ENCODE results near the gene CHRDL2.

CHRDL2 gene

GRCh38 chr11:74710281-74710938 lies 20.8 kb downstream of the CHRDL2 start:
- FAIRE-seq, result no peak

GRCh38 chr11:74709175-74709574 lies 22.1 kb downstream of the CHRDL2 start:
- no peak for FAIRE-seq

DNA sequence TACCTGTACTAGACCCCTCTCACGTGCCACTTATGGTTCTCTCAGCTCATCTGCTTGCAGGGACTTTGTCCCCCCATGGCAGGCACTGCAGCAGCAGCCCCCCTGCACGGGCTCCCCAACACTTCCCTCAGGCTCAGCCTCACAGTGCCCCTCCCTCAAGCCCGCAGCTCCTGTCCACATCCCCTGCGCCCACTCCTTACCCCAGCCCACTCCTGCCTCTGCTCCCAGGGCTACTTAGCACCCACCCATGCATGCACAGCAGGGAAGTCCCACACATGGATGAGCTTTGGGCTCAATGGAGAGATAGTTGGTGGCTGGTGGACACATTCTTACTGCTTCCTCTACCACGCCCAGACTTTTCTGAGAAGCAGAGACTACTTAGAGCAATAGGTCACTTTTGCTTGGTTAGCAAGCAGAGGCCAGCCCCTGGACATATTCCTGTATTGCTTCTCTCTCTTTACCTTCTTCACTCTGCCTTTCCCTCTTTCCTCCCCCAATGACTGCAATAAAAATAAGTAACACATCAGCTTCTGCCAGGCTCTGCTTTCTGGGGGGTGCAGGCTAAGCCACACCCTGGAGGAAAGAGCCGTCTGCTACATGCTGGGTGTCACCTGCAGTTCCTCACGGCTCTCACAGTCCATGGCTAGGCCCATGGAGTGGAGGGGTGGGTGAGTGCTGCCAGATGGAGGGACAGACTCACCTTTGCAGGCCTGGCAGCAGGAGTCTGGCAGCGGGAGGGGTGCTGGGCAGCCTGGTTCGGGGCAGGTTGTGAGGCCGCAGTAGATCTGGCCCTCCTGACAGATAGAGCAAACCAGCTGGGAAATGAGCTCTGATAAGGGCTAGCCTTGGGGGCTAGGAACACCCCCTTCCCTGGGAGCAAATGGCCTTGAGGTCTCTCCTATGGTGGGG lies 23.4 kb downstream of the CHRDL2 start:
- FAIRE-seq, result no peak

GRCh38 chr11:74707182-74707581 lies 24.0 kb downstream of the CHRDL2 start:
- no peak for FAIRE-seq

- FAIRE-seq, result no peak
Observed at GRCh38 chr11:74703211-74703610, 28.0 kb downstream of the CHRDL2 start.

DNA sequence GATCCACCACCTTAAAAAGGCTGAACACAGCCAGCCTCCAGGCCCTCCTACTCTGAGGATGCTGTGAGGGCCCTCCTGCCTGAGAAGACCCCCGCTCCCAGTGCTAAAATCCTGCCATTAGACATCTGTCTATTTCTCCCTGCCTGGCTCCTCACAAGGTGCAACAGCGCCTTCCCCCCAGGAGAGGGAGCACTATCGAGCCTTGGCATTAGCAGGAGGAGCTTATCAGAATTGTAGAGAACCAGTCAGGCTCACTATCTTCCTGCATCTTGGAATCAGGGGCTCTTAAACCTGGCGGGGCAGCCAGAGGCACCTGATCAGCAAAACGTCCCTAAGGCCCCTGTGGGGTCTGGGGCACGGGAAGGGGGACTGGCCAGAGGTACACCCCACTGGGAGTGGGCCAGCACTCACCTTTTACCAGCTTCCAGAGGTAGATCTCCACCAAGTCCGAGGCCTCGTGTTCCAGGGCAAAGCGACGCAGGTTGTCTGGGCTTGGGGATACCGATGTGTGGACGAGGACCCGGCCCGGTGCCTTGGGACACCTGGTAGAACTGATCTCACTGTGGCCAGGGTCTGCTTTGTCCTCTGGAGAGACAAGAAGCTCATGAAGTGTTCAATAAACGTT lies 28.7 kb downstream of the CHRDL2 start:
- no peak for FAIRE-seq

DNA sequence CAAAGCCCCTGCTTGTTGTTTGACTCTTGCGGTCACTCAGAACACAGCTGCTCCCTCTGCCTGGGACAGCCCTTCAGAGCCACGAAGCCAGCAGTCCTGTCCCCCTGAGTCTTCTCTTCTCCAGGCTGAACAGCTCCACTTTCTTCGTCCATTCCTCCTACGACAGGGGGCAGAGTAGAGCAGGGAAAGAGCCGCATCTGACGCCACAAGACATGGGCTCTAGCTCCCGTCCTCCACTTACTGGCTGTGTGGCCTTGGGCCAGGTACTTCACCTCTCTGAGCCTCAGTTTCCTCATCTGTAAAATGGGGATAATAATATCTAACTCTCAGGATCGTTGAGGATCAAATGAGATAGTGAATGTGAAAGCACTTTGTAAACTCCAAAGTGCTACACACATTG lies 29.9 kb downstream of the CHRDL2 start:
- no peak for FAIRE-seq

GRCh38 chr11:74699615-74700396 lies 31.4 kb downstream of the CHRDL2 start:
- no peak for FAIRE-seq

DNA sequence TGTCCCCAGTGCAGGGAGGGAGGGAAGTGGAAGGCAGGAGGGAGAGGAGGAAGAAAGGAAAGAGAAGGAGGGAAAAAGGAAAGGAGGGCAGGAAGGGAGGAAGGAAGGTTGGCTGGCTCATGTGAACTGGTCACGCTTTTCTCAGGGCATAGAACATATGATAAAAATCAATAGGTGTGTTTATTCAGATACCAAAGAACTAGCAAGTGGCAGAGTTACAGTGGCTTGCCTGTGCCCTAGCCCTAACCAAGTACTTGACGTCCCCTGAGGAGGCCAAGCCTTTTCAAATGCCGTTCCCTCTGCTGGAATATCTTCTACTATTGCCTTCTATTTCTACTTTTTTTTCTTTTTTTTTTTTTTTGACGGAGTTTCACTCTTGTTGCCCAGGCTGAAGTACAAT lies 33.5 kb downstream of the CHRDL2 start:
- FAIRE-seq, result no peak

GRCh38 chr11:74696939-74697675 lies 34.1 kb downstream of the CHRDL2 start:
- no peak for FAIRE-seq

DNA sequence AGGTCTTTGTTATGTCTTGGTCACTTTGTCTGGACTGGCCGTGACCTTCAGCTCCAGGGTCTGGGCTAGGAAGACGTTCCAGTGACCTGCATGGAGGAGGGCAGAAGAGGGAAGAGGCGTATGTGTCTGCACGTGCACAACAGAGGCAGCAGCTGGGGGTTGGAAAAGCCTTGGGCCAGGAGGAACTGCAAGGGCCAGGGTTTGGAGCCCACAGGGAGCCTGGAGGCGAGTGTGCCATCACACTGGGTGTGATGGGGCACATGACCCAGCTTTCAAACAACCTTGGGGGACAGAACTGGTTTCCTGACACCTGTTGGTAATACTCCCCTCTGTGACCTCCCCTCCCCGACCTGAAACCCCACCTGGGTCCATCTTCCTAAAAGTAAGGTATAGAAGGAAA lies 34.7 kb downstream of the CHRDL2 start:
- no peak for FAIRE-seq

GRCh38 chr11:74695705-74696280 lies 35.4 kb downstream of the CHRDL2 start:
- no peak for FAIRE-seq

DNA sequence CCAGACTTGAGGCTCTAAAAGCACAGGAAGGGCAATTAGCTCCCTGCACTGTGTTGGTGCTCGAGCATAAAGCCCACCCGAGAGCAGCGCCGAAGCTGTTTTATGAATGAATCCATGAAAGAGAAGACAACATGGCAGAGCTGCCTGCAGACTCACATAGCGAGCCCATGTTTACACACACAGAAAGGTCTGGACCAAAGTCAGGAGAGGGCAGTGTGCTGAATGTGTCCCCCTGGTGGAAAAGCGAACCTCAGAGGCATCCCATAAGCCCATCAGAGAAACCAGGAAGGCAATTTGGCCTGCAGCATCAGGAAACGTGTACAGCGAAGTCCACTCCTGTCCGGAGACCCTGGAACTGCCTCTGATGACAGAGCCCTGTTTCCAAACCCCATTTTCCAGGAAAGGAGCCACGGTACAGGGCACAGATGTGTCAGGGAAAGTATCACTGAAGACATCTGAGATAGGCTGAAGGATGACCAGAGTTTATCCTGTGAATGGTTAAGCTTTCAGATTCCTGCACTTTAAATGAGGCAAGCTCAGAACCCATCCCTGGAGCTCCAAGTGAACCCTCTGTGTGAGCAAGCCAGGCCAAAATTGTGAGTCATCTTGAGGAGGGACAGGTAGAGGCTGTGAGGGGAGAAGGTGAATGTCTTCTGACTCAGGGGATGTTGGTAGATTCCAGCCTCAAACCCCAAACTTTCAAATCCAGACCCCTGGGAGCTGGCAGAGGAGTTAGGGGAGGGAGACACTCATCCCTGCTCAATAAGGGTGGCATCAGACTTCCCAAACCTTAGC lies 36.9 kb downstream of the CHRDL2 start:
- no peak for FAIRE-seq

- FAIRE-seq, result no peak
Observed at GRCh38 chr11:74693531-74693930, 37.7 kb downstream of the CHRDL2 start.

DNA sequence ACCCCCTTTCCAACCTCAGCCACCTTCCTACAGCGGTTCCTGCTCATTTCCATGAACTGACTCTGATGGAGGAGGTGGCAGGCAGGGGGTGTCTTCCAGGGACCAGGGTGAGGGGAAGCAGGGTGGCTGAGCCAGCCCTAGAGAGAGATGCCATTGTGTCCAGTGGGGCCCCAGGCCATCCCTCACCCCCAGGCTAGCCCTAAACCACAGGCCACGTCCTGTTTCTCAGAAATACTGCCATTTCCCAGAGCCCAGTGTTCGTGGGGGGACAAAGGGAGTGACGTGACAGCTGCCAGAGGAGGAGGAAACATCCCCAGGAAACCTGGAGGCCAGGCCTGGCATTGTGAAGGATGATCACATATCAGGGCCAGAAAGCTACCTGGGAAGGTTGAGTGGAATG lies 39.5 kb downstream of the CHRDL2 start:
- no peak for FAIRE-seq

- no peak for FAIRE-seq
Observed at GRCh38 chr11:74689666-74690065, 41.6 kb downstream of the CHRDL2 start.

- no peak for FAIRE-seq
Observed at GRCh38 chr11:74687237-74688023, 43.8 kb downstream of the CHRDL2 start.

DNA sequence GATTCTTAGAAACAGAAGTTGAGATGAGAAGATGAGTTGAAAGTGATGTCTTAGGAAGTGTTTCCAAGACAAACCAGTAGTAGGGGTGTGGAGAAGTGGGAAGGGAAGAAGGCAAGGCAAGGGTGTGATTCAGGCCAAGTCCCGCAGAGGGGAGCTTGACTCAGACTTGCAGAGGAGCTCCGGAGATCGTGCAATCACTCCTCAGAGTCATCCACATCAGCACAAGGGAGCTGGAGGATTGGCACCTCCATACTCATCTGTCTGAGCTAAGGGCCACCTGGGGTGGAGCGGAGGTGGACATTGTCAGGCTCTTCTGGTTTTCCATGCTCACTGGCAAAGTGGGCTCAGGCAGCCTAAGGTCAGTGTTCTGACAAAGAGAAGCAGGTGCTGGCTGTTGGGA lies 44.4 kb downstream of the CHRDL2 start:
- FAIRE-seq, result no peak

DNA sequence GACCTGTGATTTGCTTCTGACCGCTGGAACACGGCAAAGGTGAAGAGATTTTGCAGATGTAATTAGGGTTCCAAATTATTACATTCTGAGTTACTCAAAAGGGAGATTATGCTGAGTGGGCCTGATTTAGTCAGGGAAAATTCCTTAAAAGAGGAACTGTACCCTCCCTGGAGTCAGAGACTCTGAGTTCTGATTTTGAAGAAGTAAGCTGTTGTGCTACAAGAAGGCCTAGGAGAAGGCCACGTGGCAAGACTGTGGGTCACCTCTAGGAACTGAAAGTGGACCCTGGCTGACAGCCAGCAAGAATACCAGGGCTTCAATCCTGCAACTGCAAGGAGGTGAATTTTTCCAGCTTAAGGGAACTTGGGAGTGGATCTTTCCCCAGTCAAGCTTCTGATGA lies 45.3 kb downstream of the CHRDL2 start:
- no peak for FAIRE-seq

DNA sequence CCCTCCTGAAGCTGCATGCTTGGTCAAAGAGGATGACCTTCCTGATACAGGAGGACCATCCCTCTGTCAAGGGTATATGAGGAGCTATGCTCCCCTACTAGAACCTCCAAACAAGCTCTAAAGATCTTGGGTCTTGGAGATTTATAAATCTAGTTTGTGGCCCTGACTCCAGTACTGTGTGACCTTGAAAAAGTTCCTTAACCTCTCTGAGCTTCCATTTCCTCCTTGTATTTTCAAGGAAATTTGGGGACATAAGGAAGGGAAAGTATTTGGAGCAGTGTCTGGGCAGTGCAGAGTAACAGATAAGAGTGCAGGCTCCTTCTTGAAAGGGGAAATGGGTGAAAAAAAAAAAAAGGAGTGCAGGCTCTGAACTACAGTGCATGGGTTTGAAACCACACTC lies 45.9 kb downstream of the CHRDL2 start:
- FAIRE-seq, result no peak
